ENCODE measurements around the gene CKAP5.

The CKAP5 gene

DNA sequence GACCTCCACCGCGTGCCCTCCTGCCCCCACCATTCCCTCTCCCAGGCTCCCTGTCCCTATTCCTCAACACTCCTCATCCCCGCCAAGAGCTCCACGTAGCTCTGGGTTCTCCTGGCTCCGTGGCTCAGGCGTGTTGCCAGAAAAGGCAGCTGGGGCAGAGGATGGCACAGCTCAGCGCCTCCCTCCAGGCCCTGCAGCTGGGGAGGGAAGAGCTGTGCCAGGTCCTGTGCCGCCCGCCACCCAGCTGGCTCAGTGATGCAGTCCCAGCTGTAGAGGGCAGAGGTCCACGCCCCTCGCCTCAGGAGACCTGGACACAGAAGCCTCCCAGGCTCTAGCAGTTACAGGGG, 149.9 kb downstream of the CKAP5 start:
- no peak for DNase-seq

DNA sequence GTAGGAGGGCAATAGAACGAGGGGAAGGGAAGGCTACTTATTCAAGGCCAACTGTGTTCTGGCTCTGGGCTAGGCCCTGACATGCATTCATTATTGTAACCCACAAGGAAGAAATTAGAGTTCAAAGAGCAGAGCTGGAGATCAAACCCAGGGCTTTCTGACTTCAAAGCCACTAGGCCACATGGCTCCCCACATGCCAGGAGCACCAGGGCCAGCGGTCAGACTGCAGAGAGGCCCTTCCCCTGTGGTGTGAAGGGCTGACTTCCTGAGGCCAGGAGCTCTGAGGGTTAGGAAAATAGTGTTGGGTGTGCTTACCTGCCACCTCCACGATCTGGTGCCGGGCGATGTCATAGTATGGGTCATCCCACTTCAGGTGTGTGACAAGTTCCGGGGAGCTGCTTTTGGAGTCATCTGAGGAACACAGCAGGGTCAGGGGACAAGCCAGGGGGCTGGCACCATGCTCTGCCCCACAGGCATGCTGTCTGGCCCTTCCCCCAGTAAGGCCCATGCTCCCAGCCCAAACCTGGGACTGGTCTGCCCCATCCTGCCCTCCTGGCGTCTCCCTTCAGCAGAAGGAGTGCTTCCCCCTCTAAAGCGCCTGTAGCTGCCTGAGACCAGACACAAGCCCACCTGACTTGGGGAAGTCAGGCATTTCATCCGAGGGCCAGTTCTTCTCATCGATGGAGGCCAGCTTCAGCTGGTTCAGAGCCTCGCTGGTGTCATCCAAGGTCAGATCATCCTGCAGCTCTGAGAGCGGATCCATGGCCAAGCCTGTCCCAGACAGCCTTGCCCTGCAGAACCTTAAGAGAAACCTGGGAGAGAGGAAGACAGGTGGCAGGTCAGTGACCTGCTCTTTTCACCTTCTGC, 150.5 kb downstream of the CKAP5 start:
- DNase-seq: no peak

DNA sequence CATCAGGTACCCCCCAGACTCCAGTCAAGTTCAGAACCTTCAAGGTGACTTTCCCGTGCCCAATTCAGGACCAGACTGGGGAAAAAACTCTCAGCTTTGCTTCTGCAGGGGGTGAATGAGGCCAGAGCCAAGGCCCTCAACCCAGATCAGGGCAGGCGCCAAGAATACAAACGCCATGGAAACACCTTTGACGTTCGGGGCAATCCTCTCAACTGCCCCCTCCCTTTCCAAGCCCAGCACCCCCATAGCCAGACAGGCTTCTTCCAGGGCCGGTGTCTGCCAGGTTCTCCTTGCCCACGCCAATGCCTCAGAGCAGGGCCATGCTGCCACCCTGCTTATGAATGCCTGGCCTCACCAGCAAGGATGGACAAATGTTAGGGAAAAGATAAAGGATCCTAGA, 151.5 kb downstream of the CKAP5 start:
- no peak for DNase-seq

DNA sequence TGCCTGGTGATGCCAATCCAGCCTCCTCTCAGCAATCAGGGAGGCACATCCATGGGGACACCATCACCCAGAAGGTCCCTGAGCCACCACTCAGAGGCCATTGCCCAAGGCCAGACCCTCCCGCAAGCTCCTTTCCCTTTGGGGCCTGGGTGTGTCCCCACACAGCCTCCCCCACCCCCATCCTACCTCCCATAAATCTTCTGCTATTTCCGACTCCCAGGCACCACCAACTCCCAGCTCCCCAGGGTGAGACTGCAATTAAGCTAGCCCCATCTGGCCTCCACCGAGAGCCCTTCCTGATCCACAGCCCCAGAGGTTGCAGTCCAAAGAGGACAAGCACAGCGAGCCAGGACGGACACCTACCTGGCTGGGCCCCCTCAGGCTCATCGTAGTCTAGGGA, 152.0 kb downstream of the CKAP5 start:
- DNase-seq: no peak

DNA sequence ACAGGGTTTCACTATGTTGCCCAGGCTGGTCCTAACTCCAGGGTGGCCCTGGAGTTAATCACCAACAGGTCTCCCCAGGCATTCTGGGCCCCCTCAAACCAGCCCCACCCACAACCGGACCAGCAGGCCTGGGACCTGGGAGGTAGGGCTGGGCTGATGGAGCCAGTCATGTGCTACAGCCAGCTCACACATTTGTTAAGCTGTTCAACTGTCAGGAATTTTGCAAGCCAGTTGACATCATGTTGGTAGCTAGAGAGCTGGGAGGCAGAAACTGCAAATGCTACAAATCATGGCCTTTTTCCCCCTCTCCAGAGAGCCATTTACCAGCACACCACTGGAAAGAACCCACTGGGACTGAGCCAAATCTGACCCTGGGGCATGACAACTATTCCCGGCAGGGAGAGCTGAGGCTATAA, 152.5 kb downstream of the CKAP5 start:
- DNase-seq: no peak

All from NCI-H748 treated with DMSO at 0.1 percent for 48 hours (cell line).